ENCODE measurements around the gene IRGC.

DNA sequence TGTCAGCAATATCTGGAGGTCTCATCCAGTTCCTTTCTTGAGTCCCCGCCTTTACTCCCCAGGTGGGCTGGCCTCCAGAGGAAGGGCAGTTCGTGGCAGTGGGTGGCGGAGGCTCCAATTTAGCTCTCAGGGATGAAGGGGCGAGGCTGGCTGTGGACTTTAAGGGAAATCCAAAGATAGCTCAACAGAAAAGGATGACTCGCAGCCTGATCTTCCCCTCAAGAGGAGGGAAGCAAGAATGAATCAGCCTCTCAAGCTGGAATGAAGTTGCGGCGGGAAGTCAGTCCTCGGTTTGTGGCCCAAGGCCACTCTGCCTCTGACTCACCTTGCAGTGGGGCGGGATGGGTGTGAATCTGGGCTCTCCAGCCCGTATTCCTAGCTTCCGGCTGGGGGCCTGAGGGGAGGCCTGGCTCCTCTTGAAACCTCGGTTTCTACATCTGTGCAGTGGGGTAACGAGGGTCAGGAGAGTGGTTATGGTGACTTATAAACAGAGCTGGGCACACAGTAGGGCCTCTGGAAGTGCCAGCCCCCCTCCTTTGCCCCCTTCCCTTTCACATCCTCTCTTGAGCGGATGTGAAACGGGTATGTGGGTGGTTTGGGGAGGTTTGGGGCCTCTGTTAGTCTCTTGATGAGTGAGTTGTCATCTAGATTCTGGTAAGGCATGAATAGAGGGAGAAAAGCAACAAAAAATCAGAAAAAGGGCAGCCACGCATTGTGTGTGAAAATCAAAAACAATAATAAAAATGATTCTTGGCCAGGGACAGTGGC lies 49.4 kb downstream of the IRGC start:
- TF ChIP-seq, protein P1, sequence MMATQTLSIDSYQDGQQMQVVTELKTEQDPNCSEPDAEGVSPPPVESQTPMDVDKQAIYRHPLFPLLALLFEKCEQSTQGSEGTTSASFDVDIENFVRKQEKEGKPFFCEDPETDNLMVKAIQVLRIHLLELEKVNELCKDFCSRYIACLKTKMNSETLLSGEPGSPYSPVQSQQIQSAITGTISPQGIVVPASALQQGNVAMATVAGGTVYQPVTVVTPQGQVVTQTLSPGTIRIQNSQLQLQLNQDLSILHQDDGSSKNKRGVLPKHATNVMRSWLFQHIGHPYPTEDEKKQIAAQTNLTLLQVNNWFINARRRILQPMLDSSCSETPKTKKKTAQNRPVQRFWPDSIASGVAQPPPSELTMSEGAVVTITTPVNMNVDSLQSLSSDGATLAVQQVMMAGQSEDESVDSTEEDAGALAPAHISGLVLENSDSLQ (IDR thresholded peaks at IDR 0.05) = no peak
- TF ChIP-seq NFRKB (IDR thresholded peaks at IDR 0.05) (no peak), HDGF (IDR thresholded peaks at IDR 0.05; ENCODE audit: borderline replicate concordance) (no peak), LEF1 (IDR thresholded peaks at IDR 0.05; ENCODE audit: borderline replicate concordance) (no peak), SP1 (IDR thresholded peaks at IDR 0.05) (no peak), TARDBP (IDR thresholded peaks at IDR 0.05) (no peak), FOXA1 (IDR thresholded peaks at IDR 0.05) (no peak), ARNT (IDR thresholded peaks at IDR 0.05) (no peak), FOXM1 (IDR thresholded peaks at IDR 0.05; ENCODE audit: borderline replicate concordance) (no peak)
